HG03135 (cell line): ENCODE measurements around the gene C19orf38.

ENCODE experiments used
- ATAC-seq: cut with Tn5 transposase; IDR thresholded peaks from one replicate; pipeline ENCODE4 v1.9.1; 2021; ENCODE audit warnings: mild to moderate bottlenecking, moderate library complexity; ENCODE audit not compliant: unreplicated experiment

The C19orf38 gene

GRCh38 chr19:10898633-10899032 lies 50.4 kb downstream of the C19orf38 start:
- ATAC-seq = no peak

DNA sequence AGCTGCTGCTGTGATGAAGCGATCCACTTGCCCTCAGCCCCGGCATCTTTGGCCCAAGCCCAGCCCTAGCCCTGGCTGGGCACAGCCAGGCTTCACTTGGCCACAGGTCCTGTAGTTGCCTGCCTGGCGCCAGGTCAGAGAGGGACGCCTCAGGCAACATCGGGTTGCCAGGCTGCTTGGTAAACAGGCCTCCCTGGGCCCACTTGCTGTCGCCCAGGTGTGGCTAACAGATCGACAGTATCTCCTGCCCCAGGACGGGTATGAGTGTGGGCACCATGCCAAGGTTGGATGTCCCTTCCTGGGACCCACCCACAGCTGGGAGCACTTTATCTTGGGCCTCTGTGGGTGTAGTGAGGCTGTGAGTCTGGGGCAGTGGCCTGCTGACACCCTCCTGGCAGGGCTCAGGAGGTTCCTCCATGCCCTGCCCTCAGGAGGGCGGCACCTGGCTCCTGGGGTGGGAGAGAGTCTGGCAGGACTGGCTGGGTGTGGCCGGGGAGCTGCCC lies 51.0 kb downstream of the C19orf38 start:
- no peak for ATAC-seq

DNA sequence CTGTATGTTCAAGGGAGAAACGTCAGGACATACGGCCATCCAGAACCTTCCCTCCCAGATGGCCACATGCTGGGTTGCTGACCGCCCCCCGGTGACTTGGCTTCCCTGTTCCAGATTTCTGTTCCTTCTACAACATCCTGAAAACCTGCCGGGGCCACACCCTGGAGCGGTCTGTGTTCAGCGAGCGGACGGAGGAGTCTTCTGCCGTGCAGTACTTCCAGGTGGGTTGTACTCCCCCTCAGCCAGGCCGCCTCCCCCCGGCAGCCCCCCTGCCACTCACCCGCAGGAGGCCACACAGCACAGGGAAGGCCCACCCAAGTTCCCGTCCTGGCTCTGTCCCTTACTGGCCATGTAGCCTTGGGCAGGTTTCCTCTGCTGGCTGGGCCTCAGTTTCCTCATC lies 59.7 kb downstream of the C19orf38 start:
- no peak for ATAC-seq

GRCh38 chr19:10908380-10908960 lies 60.3 kb downstream of the C19orf38 start:
- ATAC-seq = no peak

- no peak for ATAC-seq
Observed at GRCh38 chr19:10911579-10912363, 63.6 kb downstream of the C19orf38 start.

- no peak for ATAC-seq
Observed at GRCh38 chr19:10912619-10913018, 64.4 kb downstream of the C19orf38 start.

- ATAC-seq = no peak
Observed at GRCh38 chr19:10913716-10914340, 65.6 kb downstream of the C19orf38 start.

- no peak for ATAC-seq
Observed at GRCh38 chr19:10915130-10916091, 67.2 kb downstream of the C19orf38 start.

DNA sequence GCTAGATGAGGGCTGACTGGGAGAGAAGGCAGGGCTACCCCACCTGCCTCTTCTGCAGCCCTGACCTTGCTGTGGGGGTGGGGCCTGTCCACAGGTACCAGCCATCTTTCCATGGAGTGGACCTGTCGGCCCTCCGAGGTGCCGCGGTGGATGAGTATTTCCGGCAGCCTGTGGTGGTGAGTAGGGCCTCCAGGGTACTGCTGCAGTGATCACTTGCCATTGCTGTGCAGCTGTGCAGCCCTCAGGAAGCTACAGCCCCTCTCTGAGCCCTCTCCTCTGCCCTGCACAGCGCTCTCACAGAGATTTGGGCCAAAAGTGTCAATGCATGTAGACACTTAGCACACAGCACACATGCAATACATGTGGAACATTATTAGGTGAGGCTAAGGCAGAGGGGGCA lies 68.4 kb downstream of the C19orf38 start:
- ATAC-seq = no peak

DNA sequence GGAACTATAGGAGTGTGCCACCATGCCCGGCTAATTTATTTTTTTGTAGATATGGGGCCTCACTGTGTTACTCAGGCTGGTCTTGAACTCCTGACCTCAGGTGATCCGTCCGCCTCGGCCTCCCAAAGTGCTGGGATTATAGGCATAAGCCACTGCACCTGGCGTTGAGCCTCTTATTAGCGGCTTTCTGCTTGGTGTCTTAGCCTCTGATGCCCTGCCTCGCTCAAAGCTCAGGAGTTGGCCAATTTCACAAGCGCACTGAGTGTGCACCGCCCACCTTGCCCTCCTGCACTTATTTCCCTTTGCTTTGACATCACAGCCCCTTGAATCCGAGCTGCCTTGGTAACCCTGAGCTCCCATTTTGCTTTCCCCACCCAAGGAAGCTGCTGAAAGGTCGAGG lies 70.1 kb downstream of the C19orf38 start:
- ATAC-seq = no peak
